Caco-2 (cell line): Measurements from ENCODE around the gene VCP. TPM values are rescaled to one million over a fixed set of nuclear protein-coding genes. Genes with fewer than 3 reads are reported as not detected.

ENCODE experiments used
- BruUV-seq: library from RNA; stranded (reverse); fragments of 400-500 nt; replicated peaks from 2 replicates; lab custom pipeline; 2021; lab: Mats Ljungman, UMichigan
- CTCF ChIA-PET: fragments of 300-600 bp; sonication (Branson Sonifier 250); formaldehyde crosslinking; loops from one replicate; lab custom pipeline; 2022; ENCODE audit warnings: antibody characterized with exemption; lab: Charles Lee
- POLR2A ChIA-PET: fragments of 300-600 bp; sonication (Branson Sonifier 250); formaldehyde crosslinking; loops from one replicate; lab custom pipeline; 2022; ENCODE audit warnings: antibody characterized with exemption; lab: Charles Lee
- DNase-seq, 2 experiments: peaks; one replicate each; pipeline versions ENCODE4 v3.0.0 to v3.0.0-alpha.2; 2020 to 2022
- H3K27me3 ChIP-seq: replicated peaks from 2 replicates; pipeline ENCODE4 v1.6.0; 2011; ENCODE audit warnings: low read length; ENCODE audit not compliant: control insufficient read depth, insufficient read depth
- H3K36me3 ChIP-seq: 2 replicates; pipeline ENCODE4 v1.5.1; 2011; ENCODE audit warnings: low read length; ENCODE audit not compliant: control insufficient read depth, insufficient read depth
- H3K4me1 ChIP-seq: fragments of 250-450 bp; sonication (Bioruptor Pico); 2 replicates; pipeline ENCODE4 v1.5.1; 2020; ENCODE audit warnings: mild to moderate bottlenecking
- H3K4me3 ChIP-seq: 2 replicates; pipeline ENCODE4 v1.5.1; 2011; ENCODE audit warnings: low read depth, mild to moderate bottlenecking, control low read depth, low read length
- H3K9me3 ChIP-seq: fragments of 250-450 bp; sonication (Bioruptor Pico); 2 replicates; pipeline ENCODE4 v1.5.1; 2020; ENCODE audit warnings: mild to moderate bottlenecking, moderate library complexity
- H3K27ac Mint-ChIP-seq: one replicate; pipeline ENCODE4 v1.8.0; 2022; ENCODE audit warnings: mixed read lengths; ENCODE audit not compliant: unreplicated experiment
- H3K27me3 Mint-ChIP-seq: one replicate; pipeline ENCODE4 v1.8.0; 2022; ENCODE audit warnings: mixed read lengths; ENCODE audit not compliant: insufficient read depth, unreplicated experiment
- H3K36me3 Mint-ChIP-seq: one replicate; pipeline ENCODE4 v1.8.0; 2022; ENCODE audit warnings: mild to moderate bottlenecking, mixed read lengths; ENCODE audit not compliant: insufficient read depth, unreplicated experiment
- H3K4me1 Mint-ChIP-seq: one replicate; pipeline ENCODE4 v1.8.0; 2022; ENCODE audit warnings: low read depth, mixed read lengths; ENCODE audit not compliant: unreplicated experiment
- H3K4me3 Mint-ChIP-seq: one replicate; pipeline ENCODE4 v1.8.0; 2022; ENCODE audit warnings: mild to moderate bottlenecking, moderate library complexity, mixed read lengths; ENCODE audit not compliant: unreplicated experiment
- H3K9me3 Mint-ChIP-seq: one replicate; pipeline ENCODE4 v1.8.0; 2022; ENCODE audit warnings: mixed read lengths; ENCODE audit not compliant: unreplicated experiment
- CTCF ChIP-seq, 2 experiments: fragments of 200-600 bp in 1 of 2; IDR thresholded peaks; 1 replicate in 1 of 2; 2 replicates in 1 of 2; pipeline versions ENCODE4 v1.5.1 to v1.8.0; 2011 to 2022; ENCODE audit warnings: antibody characterized with exemption in 1 of 2, control low read depth in 1 of 2, inconsistent platforms in 1 of 2, low read depth in 1 of 2, low read length in 1 of 2, mild to moderate bottlenecking in 1 of 2, moderate library complexity in 1 of 2; ENCODE audit not compliant: insufficient read depth in 1 of 2, severe bottlenecking in 1 of 2, unreplicated experiment in 1 of 2
- intact Hi-C: fragments of 100-400 bp; cut with micrococcal nuclease; formaldehyde crosslinking; loops from one replicate; pipeline ENCODE4 v1.10.0; 2022; ENCODE audit not compliant: unreplicated experiment
- total RNA-seq: library from RNA; stranded (reverse); gene quantifications from 2 replicates; pipeline ENCODE4 v1.2.3, GENCODE V29; 2022

The VCP gene
- total RNA-seq, 1 experiment from 2014 or later, result 281 TPM

GRCh38 chr9:35069020-35069419 is 3.4 kb downstream of the VCP start:
- peaks cover 82% of the 10 kb centered on the region for H3K36me3 Mint-ChIP-seq
- H3K9me3 ChIP-seq, result no peaks in the 10 kb centered on the region
- H3K4me1 Mint-ChIP-seq, result peaks cover 22% of the 10 kb centered on the region
- intact Hi-C loops, result no loop called here
- H3K27me3 Mint-ChIP-seq, result no peaks in the 10 kb centered on the region
- POLR2A ChIA-PET, result interaction anchor here (0.6 kb wide), 3 partner anchors 18 to 431 kb away, joined by 5 to 7 read pairs (median 7); no protein-coding TSS in a partner anchor
- H3K27me3 ChIP-seq, result no peaks in the 10 kb centered on the region
- DNase-seq, result no peak
- no peak overlapping the region for H3K4me3 ChIP-seq
- no peak overlapping the region for H3K27ac Mint-ChIP-seq
- no TSS peak for BruUV-seq
- H3K36me3 ChIP-seq, result peaks cover 8% of the 10 kb centered on the region
- no peaks in the 10 kb centered on the region for H3K9me3 Mint-ChIP-seq
- no peak for TF ChIP-seq CTCF (IDR thresholded peaks at IDR 0.05; ENCODE audit: insufficient read depth in 1 of 2, low read depth in 1 of 2, low read length in 1 of 2, severe bottlenecking in 1 of 2, unreplicated experiment in 1 of 2)
- H3K4me1 ChIP-seq, result peaks cover 12% of the 10 kb centered on the region
- H3K4me3 Mint-ChIP-seq, result no peak overlapping the region
- CTCF ChIA-PET, result interaction anchor here (0.6 to 0.7 kb wide), 2 partner anchors 11 to 18 kb away, joined by 4 to 7 read pairs; no protein-coding TSS in a partner anchor

- no TSS peak for BruUV-seq
These were observed 5.4 kb downstream of the VCP start for GRCh38 chr9:35067056-35067455.

GRCh38 chr9:35060548-35061207 is 11.7 kb downstream of the VCP start:
- Mint-ChIP-seq H3K27me3 (no peaks in the 10 kb centered on the region), H3K4me1 (no peaks in the 10 kb centered on the region), H3K9me3 (no peaks in the 10 kb centered on the region), H3K27ac (no peak overlapping the region), H3K36me3 (peaks cover 93% of the 10 kb centered on the region), H3K4me3 (no peak overlapping the region)
- no TSS peak for BruUV-seq
- Histone ChIP-seq H3K27me3 (no peaks in the 10 kb centered on the region), H3K4me1 (no peaks in the 10 kb centered on the region), H3K4me3 (no peak overlapping the region), H3K9me3 (no peaks in the 10 kb centered on the region), H3K36me3 (peaks cover 10% of the 10 kb centered on the region)
- no peak for TF ChIP-seq CTCF (IDR thresholded peaks at IDR 0.05; ENCODE audit: insufficient read depth in 1 of 2, low read depth in 1 of 2, low read length in 1 of 2, severe bottlenecking in 1 of 2, unreplicated experiment in 1 of 2)
- intact Hi-C loops, result no loop called here
- no peak for DNase-seq
- ChIA-PET CTCF (no interaction called here), POLR2A (no interaction called here)

More at GRCh38 chr9:35067056-35067455, 5.4 kb downstream of the VCP start:
- peaks cover 9% of the 10 kb centered on the region for H3K4me1 ChIP-seq
- H3K36me3 Mint-ChIP-seq, result peaks cover 93% of the 10 kb centered on the region
- no peaks in the 10 kb centered on the region for H3K27me3 Mint-ChIP-seq
- no peak overlapping the region for H3K27ac Mint-ChIP-seq
- CTCF ChIA-PET, result no interaction called here
- H3K4me3 Mint-ChIP-seq, result no peak overlapping the region
- H3K36me3 ChIP-seq, result peaks cover 10% of the 10 kb centered on the region
- H3K9me3 Mint-ChIP-seq, result no peaks in the 10 kb centered on the region
- no peak for DNase-seq
- no peaks in the 10 kb centered on the region for H3K27me3 ChIP-seq
- no peak overlapping the region for H3K4me3 ChIP-seq
- H3K9me3 ChIP-seq, result no peaks in the 10 kb centered on the region
- TF ChIP-seq CTCF (IDR thresholded peaks at IDR 0.05; ENCODE audit: insufficient read depth in 1 of 2, low read depth in 1 of 2, low read length in 1 of 2, severe bottlenecking in 1 of 2, unreplicated experiment in 1 of 2), result no peak
- intact Hi-C loops, result no loop called here
- POLR2A ChIA-PET, result no interaction called here
- H3K4me1 Mint-ChIP-seq, result peaks cover 16% of the 10 kb centered on the region
